Measurements from ENCODE around the gene ASTN2. TPM values are rescaled to one million over a fixed set of nuclear protein-coding genes. Genes with fewer than 3 reads are reported as not detected.
A peak's percentile ranks its signal among the peaks of the same experiment; 100 is the strongest.

The ASTN2 gene
- total and polyA plus RNA-seq, 10 of the 15 experiments (the other 5 are each of a cell fraction or from before 2014, with no cell fraction given): 1.4 to 15.7 (median 7.0) TPM

GRCh38 chr9:116737152-116737546 lies 677.7 kb downstream of the ASTN2 start (continued):
- TF ChIP-seq, protein P1, sequence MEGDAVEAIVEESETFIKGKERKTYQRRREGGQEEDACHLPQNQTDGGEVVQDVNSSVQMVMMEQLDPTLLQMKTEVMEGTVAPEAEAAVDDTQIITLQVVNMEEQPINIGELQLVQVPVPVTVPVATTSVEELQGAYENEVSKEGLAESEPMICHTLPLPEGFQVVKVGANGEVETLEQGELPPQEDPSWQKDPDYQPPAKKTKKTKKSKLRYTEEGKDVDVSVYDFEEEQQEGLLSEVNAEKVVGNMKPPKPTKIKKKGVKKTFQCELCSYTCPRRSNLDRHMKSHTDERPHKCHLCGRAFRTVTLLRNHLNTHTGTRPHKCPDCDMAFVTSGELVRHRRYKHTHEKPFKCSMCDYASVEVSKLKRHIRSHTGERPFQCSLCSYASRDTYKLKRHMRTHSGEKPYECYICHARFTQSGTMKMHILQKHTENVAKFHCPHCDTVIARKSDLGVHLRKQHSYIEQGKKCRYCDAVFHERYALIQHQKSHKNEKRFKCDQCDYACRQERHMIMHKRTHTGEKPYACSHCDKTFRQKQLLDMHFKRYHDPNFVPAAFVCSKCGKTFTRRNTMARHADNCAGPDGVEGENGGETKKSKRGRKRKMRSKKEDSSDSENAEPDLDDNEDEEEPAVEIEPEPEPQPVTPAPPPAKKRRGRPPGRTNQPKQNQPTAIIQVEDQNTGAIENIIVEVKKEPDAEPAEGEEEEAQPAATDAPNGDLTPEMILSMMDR (IDR thresholded peaks at IDR 0.05 in 2 of 3, conservative IDR thresholded peaks at IDR 0.05 in 1 of 3; ENCODE audit: control insufficient read depth in 2 of 3, extremely low read depth in 1 of 3, insufficient read depth in 1 of 3, low read depth in 3 of 3, low read length in 3 of 3): peak; percentile 94 to 98 (median 96)
- TF ChIP-seq HDAC6 (IDR thresholded peaks at IDR 0.05; ENCODE audit: unreplicated experiment) (no peak), RAD51 (IDR thresholded peaks at IDR 0.05) (no peak), TCF3 (IDR thresholded peaks at IDR 0.05; ENCODE audit: borderline replicate concordance, insufficient read depth, low read depth, low read length) (no peak), ZNF592 (IDR thresholded peaks at IDR 0.05) (no peak)
- TF ChIP-seq, protein P2, sequence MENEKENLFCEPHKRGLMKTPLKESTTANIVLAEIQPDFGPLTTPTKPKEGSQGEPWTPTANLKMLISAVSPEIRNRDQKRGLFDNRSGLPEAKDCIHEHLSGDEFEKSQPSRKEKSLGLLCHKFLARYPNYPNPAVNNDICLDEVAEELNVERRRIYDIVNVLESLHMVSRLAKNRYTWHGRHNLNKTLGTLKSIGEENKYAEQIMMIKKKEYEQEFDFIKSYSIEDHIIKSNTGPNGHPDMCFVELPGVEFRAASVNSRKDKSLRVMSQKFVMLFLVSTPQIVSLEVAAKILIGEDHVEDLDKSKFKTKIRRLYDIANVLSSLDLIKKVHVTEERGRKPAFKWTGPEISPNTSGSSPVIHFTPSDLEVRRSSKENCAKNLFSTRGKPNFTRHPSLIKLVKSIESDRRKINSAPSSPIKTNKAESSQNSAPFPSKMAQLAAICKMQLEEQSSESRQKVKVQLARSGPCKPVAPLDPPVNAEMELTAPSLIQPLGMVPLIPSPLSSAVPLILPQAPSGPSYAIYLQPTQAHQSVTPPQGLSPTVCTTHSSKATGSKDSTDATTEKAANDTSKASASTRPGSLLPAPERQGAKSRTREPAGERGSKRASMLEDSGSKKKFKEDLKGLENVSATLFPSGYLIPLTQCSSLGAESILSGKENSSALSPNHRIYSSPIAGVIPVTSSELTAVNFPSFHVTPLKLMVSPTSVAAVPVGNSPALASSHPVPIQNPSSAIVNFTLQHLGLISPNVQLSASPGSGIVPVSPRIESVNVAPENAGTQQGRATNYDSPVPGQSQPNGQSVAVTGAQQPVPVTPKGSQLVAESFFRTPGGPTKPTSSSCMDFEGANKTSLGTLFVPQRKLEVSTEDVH (IDR thresholded peaks at IDR 0.05; ENCODE audit: low read depth, partially characterized antibody): no peak
